ENCODE measurements around the gene GFOD2. TPM values are rescaled to one million over a fixed set of nuclear protein-coding genes. Genes with fewer than 3 reads are reported as not detected.

GFOD2 gene, protein sequence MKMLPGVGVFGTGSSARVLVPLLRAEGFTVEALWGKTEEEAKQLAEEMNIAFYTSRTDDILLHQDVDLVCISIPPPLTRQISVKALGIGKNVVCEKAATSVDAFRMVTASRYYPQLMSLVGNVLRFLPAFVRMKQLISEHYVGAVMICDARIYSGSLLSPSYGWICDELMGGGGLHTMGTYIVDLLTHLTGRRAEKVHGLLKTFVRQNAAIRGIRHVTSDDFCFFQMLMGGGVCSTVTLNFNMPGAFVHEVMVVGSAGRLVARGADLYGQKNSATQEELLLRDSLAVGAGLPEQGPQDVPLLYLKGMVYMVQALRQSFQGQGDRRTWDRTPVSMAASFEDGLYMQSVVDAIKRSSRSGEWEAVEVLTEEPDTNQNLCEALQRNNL
- 10 to 100 TPM in 3 of 4 donors, 1 to 10 TPM in 1; 8.9 to 15.4 (median 11.6) TPM for total RNA-seq

- intact Hi-C loops (cut with DNase I; ENCODE audit: low total_unique reads), result loop anchor here (2.0 to 5.0 kb wide), 2 partner anchors 46 to 53 kb away; no protein-coding TSS in a partner anchor
- peak; percentile 94 to 95 for DNase-seq
- peak; percentile 94 to 96 for ATAC-seq
Measured at GRCh38 chr16:67719048-67719777, at the start of gene GFOD2. GFOD2 (minus strand) TSS chr16:67719316; CDS start chr16:67685715, 33,601 bp downstream.

GRCh38 chr16:67767953-67768352, 48.8 kb upstream of the GFOD2 start:
- TF ChIP-seq POLR2A (IDR thresholded peaks at IDR 0.05), result no peak
- no peak for TF ChIP-seq CTCF (IDR thresholded peaks at IDR 0.05 in 4 of 5, conservative IDR thresholded peaks at IDR 0.05 in 1 of 5)
- in situ Hi-C loops (cut with MboI; ENCODE audit: low sequenced_read_pairs in 4 of 4), result no loop called here
- peaks cover 16 to 26% of the 10 kb centered on the region in 2 donors for H3K4me1 ChIP-seq
- peaks cover 0 to 7% of the 10 kb centered on the region in 2 donors for H3K36me3 ChIP-seq
- DNase-seq (no peak), ATAC-seq (no peak)
- H3K4me3 ChIP-seq, result no peak overlapping the region
- H3K27me3 ChIP-seq, result no peaks in the 10 kb centered on the region
- no peaks in the 10 kb centered on the region for H3K9me3 ChIP-seq
- intact Hi-C loops (cut with DNase I; ENCODE audit: low total_unique reads), result no loop called here
- H3K27ac ChIP-seq, result no peak overlapping the region

More at GRCh38 chr16:67719048-67719777, at the start of gene GFOD2:
- H3K27me3 ChIP-seq, result no peaks in the 10 kb centered on the region
- no peaks in the 10 kb centered on the region for H3K9me3 ChIP-seq
- H3K4me3 ChIP-seq, result peak within 1 kb of the TSS; percentile 77 to 96 (median 88)
- peak in 1 of 5 experiments; percentile 26 for TF ChIP-seq CTCF (IDR thresholded peaks at IDR 0.05 in 4 of 5, conservative IDR thresholded peaks at IDR 0.05 in 1 of 5)
- peak; percentile 92 to 95 for TF ChIP-seq POLR2A (IDR thresholded peaks at IDR 0.05)
- no peaks in the 10 kb centered on the region for H3K36me3 ChIP-seq
- peaks cover 16 to 28% of the 10 kb centered on the region in 2 donors for H3K4me1 ChIP-seq
- in situ Hi-C loops (cut with MboI; ENCODE audit: low sequenced_read_pairs in 4 of 4), result no loop called here
- H3K27ac ChIP-seq, result peak within 1 kb of the TSS; percentile 90 to 97 (median 93)

GRCh38 chr16:67766291-67766690, 47.2 kb upstream of the GFOD2 start:
- H3K36me3 ChIP-seq, result peaks cover 0 to 7% of the 10 kb centered on the region in 2 donors
- TF ChIP-seq CTCF (IDR thresholded peaks at IDR 0.05 in 4 of 5, conservative IDR thresholded peaks at IDR 0.05 in 1 of 5), result no peak
- no peak for TF ChIP-seq POLR2A (IDR thresholded peaks at IDR 0.05)
- intact Hi-C loops (cut with DNase I; ENCODE audit: low total_unique reads), result no loop called here

DNA sequence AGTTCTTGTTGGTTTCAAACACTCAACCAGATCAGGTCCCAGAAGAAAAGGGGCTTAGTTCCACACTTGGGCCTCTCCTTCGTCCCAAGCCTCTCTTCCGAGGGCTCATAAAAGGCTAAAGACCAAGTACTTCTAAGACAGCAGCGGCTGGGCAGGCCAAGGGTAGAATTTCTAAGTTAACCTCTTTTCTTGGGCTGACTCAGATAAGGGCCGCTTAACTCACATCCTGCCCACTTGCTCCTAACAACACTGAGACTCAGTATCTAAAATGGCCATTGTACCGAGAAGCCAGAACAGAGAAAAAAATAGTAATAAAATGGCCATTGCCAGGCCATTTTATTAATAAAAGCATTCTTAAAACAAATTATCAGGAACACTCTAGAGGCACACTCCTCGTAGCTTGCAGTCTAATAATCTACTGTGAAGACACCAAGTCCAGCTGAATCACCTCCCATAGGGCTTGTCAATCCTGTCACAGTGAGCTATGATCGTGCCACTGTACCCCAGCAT, 45.1 kb upstream of the GFOD2 start:
- Histone ChIP-seq H3K27ac (no peak overlapping the region), H3K4me3 (no peak overlapping the region), H3K4me1 (peaks cover 27 to 30% of the 10 kb centered on the region in 2 donors), H3K9me3 (no peaks in the 10 kb centered on the region), H3K36me3 (no peaks in the 10 kb centered on the region), H3K27me3 (no peaks in the 10 kb centered on the region)
- TF ChIP-seq POLR2A (IDR thresholded peaks at IDR 0.05), result no peak
- no peak for TF ChIP-seq CTCF (IDR thresholded peaks at IDR 0.05 in 4 of 5, conservative IDR thresholded peaks at IDR 0.05 in 1 of 5)
- DNase-seq, result no peak
- in situ Hi-C loops (cut with MboI; ENCODE audit: low sequenced_read_pairs in 4 of 4), result no loop called here
- no peak for ATAC-seq
- intact Hi-C loops (cut with DNase I; ENCODE audit: low total_unique reads), result no loop called here

More at GRCh38 chr16:67766291-67766690, 47.2 kb upstream of the GFOD2 start:
- no peak overlapping the region for H3K4me3 ChIP-seq
- H3K9me3 ChIP-seq, result no peaks in the 10 kb centered on the region
- no peak for ATAC-seq
- DNase-seq, result no peak
- H3K27me3 ChIP-seq, result no peaks in the 10 kb centered on the region
- in situ Hi-C loops (cut with MboI; ENCODE audit: low sequenced_read_pairs in 4 of 4), result no loop called here
- peaks cover 13 to 16% of the 10 kb centered on the region in 2 donors for H3K4me1 ChIP-seq
- H3K27ac ChIP-seq, result peak overlapping the region in 1 of 4 donors; percentile 19

Data from gastrocnemius medialis (tissue), 4 donors.